HG02938 (cell line): ENCODE data around the gene SNAPC2.
"Not testable (repeated sequence)": the region's sequence is repeated elsewhere in the genome, so short reads cannot be mapped to it uniquely, and the experiment has no call there.

Experiments
- ATAC-seq: cut with Tn5 transposase; IDR thresholded peaks from one replicate; pipeline ENCODE4 v1.9.1; 2021; ENCODE audit warnings: mild to moderate bottlenecking, moderate library complexity; ENCODE audit not compliant: unreplicated experiment

The SNAPC2 gene

GRCh38 chr19:7908078-7908699 is 11.9 kb upstream of the SNAPC2 start:
- ATAC-seq = no peak

GRCh38 chr19:7908742-7909461 is 11.2 kb upstream of the SNAPC2 start:
- no peak for ATAC-seq

DNA sequence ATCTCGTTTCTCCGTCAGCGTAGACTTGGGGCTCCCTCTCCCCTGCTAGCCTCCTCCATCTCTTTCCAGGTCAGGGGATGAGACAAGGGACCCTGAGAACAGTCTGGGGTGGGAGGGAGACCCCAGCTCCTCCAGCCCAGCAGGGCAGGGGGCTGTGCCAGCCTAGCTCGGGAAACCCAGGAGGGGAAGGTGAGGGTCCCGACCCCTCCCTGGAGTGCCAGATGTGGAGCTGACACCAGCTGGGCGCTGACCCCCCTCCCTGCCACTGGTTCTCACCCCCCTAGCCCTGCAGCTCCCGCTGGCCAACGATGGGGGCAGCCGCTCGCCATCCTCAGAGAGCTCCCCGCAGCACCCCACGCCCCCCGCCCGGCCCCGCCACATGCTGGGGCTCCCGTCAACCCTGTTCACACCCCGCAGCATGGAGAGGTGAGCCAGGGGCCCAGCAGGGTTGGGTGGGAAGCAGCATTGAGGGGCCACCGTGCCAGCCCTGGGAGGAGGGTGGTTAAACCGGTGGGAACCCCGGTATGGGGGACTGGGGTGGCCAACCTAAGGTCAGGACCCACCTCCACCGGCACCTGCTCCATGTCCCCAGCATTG is 10.6 kb upstream of the SNAPC2 start:
- ATAC-seq = no peak

DNA sequence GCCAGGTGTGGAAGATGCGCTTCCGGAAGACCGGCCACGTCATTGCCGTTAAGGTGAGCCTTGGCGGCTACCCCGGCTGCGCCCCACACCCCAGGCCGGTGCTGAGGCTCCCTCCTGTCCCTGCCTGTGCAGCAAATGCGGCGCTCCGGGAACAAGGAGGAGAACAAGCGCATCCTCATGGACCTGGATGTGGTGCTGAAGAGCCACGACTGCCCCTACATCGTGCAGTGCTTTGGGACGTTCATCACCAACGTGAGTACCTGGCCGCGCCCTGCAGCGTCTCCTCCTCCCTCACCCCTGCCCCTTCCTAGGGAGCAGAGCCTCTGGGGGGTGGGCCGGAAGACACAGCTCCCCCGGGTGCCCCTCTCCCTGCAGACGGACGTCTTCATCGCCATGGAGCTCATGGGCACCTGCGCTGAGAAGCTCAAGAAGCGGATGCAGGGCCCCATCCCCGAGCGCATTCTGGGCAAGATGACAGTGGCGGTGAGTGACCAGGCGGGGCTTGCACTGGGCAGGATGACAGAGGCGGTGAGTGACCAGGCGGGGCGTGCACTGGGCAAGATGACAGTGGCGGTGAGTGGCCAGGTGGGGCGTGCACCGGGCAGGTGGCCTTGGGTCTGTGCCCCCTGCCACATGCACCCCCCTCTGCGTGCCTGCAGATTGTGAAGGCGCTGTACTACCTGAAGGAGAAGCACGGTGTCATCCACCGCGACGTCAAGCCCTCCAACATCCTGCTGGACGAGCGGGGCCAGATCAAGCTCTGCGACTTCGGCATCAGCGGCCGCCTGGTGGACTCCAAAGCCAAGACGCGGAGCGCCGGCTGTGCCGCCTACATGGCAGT is 9.6 kb upstream of the SNAPC2 start:
- ATAC-seq = no peak

GRCh38 chr19:7911508-7912143 is 8.5 kb upstream of the SNAPC2 start:
- ATAC-seq = no peak

- ATAC-seq = no peak
Observed at GRCh38 chr19:7912144-7912696, 7.9 kb upstream of the SNAPC2 start.

DNA sequence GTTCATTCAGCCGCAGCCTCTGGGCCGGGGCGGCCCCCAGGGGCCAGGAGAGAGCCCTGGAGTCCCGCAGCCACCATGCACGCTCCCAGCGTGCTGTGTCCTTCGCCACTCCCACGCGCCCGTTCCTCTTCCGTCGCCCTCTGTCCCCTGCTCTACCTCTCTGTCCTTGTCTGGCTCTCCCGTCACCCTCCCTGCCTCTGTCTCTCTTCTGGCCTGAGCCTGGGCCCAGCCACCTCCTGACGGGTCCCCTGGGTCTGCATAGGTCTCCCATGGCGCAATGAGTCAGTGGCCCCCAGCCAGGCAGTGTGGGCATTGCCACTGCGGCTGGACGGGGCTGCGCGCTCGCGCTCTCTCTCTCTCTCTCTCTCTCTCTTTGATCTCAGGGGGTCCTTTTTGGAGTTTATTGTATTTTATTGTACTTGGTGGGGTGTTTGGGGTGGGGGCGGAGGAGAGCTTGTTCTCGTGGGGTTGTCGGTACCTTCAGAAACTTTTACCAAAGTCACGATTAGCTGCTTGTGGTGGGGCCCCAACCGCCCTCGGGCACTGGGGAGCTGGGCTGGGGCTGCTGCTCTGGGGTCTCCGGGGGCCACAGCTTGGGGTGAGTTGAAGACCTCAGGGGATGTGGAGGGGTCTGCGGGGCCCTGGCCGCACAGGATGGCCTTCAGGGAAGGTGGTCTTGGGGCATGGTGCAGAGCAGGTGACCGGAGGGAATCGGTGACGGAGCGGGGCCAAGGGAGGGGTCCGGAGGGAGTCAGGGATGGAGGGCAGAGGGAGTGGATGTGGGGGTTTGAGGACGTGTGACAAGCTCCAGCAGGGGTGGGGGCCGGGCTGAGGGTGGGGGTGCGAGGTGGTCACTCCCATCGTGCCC is 7.2 kb upstream of the SNAPC2 start:
- ATAC-seq = no peak

DNA sequence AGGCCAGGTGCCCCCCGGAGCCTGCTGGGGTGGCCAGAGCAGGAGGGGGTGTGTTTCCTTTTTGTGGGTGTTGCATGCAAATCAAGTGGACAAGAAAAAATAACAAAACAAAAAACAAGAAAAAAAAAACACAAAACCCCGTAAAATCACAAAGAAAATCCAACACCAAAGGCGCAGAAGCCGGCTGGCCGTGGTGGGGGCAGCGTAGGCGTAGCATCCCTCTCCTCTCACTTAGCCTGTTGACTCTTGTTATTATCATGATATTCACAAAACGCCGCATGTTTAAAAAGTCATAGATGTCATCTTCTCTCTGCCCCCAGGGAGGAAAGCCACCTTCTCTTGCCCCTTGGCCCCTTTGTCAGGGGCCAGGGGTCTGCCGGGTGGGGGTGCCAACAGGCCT is 6.5 kb upstream of the SNAPC2 start:
- ATAC-seq = no peak

DNA sequence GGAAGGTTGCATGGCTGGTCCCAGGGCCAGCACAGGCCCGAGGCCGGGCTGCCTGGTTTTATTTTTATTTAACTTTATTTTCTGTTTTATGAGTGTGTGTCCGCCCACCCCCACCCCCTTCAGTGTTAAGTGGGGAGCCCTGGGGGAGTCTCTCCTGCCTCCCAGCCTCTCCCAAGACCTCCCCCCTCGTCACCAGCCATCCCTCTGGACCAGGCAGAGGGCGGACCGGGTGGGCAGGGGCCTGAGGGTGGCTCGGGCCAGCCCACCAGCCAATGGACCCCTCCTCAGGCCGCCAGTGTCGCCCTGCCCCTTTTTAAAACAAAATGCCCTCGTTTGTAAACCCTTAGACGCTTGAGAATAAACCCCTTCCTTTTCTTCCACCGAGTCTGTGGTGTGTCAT is 6.0 kb upstream of the SNAPC2 start:
- no peak for ATAC-seq

DNA sequence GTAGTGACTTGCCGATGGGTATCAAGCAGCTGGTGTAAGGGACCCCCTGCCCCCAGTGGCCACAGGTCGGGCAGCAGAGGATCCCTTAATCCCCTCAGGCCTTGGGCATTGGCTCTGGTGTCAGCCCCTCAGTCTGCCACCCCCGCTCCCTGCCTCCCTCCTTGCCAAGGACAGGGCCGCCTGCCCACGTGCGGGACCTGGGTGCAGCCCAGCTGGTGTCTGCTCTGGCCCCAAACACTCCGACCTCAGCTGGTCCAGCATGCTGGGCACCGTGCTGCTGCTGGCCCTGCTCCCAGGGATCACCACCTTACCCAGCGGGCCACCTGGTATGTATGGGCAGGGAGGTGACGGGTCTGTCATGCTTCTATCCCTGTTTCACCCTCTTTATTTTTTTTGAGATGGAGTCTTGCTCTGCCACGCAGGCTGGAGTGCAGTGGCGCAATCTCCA is 5.5 kb upstream of the SNAPC2 start, which contains the start of gene TGFBR3L:
TGFBR3L (plus strand) TSS at position 233 of the 448 bp plus-strand sequence.
- ATAC-seq = no peak

GRCh38 chr19:7915250-7916102 is 4.7 kb upstream of the SNAPC2 start:
- no peak for ATAC-seq

- no peak for ATAC-seq
Observed at GRCh38 chr19:7916103-7916954, 3.8 kb upstream of the SNAPC2 start.

- ATAC-seq = no peak
Observed at GRCh38 chr19:7916955-7917266, 3.2 kb upstream of the SNAPC2 start.

GRCh38 chr19:7917267-7918061 is 2.7 kb upstream of the SNAPC2 start:
- no peak for ATAC-seq

DNA sequence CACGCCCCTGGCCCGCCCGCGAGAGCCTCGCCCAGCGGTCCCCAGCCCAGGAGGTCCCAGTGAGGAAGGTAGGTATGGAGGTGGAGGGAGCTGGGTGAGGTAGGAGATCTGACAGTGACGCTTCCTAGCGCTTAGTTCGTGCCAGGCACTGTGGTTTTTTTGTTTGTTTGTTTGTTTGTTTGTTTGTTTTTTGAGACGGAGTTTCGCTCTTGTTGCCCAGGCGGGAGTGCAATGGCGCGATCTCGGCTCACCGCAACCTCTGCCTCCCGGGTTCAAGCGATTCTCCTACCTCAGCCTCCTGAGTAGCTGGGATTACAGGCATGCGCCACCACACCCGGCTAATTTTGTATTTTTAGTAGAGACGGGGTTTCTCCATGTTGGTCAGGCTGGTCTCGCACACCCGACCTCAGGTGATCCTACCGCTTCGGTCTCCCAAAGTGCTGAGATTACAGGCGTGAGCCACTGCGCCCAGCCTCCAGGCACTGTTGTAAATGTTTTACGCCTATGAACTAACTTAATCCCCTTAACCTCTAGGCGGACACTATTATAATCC is 2.0 kb upstream of the SNAPC2 start:
- not testable (repeated sequence) for ATAC-seq

DNA sequence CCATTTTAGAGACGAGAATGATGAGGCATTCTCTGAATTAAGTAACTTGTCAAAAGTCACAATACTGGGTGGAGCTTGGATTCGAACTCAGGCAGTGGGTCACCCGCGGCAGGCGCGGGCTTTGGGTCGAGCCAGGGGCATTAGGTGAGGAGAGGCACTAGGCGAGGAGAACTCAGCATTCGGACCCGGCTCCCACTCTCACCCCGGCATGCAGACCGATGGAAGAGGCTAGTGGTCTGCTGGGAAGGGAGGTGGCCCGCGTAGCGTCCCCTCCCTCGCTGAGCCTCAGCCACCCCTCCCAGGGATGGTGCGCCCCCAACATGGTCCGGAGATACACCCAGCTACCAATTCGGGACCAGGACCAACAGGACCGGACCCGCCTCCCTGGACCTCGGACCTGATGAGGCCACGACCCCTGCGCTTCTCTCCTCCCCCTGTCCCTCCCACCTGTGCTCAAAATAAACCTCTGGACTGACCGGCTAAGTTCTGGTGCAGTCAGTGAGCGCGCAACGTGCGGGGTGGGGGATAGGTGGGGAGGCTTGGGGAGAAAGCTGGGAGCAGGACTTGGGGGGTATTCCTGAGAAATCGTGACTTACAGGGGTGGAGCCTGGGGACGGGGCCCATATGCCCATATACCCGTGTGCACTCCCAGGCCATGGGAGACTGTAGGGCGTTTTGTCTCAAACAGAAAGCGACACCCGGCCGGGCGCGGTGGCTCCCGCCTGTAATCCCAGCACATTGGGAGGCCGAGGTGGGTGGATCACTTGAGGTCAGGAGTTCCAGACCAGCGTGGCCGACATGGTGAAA is 1.3 kb upstream of the SNAPC2 start:
- ATAC-seq = no peak
